Kidney glomerular epithelial cell (primary cell): Measurements from ENCODE around the gene TAOK2.
A peak's percentile ranks its signal among the peaks of the same experiment; 100 is the strongest.
"Not testable (repeated sequence)": the region's sequence is repeated elsewhere in the genome, so short reads cannot be mapped to it uniquely, and the experiment has no call there.

Experiments used
- DNase-seq: peaks from one replicate; lab custom pipeline; 2025; lab: John Stamatoyannopoulos, UW

Gene TAOK2

GRCh38 chr16:29973384-29974246, at the start of gene TAOK2:
Gene TAOK2 (plus strand): TSS chr16:29973868. CDS start chr16:29977773, 3,905 bp downstream.
- DNase-seq, result peak; percentile 94

- no peak for DNase-seq
Observed at GRCh38 chr16:29925105-29925756, 48.4 kb upstream of the TAOK2 start.

DNA sequence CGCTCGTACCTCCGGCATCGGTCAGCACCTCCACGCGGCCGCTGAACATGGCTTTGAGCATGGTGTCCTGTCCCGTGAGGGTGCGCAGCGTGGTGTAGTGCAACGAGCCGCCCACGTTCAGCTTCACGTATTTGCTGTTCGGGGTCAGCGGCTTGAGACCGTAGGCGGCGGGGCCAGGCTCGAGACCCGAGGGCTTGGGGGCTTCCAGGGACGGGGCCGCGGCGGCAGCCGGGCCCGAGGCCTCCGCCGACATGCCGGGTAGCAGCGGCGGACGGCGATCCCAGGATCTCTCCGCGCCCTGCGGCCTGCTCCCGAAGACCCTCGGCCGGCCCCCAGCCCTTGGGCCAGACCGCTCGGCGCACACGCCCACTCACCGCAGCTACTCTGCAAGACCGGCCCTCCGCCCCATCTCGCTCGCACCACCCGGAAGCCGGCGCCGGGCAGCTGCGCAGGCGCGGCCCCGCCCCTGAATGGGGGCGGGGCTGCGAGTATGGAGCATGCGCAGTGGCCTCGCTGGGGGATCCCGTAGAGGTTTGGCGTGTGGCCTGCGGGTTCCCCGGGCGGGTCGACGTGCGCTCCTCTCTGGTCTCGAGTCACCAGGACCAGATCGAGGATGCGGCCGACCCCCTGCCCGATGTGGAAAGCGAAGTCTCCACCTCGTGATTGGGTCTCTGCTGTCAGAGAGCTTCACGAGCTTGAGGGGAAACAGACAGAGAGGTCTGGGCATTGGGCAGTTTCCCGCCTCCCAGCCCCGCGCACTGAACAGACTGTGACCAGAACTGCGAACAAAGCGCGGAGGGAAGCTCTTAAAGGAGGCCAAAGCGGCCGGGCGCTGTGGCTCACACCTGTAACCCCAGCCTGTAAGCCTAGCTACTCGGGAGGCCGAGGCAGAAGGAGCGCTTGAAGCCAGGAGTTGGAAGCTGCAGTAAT, 47.6 kb upstream of the TAOK2 start, which contains the start of gene KCTD13:
Gene KCTD13 (minus strand): TSS at position 446 of the 930 bp plus-strand sequence. CDS start 193 bp downstream, at position 253.
- peak; percentile 61 for DNase-seq

- no peak for DNase-seq
Observed at GRCh38 chr16:29926711-29927052, 47.0 kb upstream of the TAOK2 start.

DNA sequence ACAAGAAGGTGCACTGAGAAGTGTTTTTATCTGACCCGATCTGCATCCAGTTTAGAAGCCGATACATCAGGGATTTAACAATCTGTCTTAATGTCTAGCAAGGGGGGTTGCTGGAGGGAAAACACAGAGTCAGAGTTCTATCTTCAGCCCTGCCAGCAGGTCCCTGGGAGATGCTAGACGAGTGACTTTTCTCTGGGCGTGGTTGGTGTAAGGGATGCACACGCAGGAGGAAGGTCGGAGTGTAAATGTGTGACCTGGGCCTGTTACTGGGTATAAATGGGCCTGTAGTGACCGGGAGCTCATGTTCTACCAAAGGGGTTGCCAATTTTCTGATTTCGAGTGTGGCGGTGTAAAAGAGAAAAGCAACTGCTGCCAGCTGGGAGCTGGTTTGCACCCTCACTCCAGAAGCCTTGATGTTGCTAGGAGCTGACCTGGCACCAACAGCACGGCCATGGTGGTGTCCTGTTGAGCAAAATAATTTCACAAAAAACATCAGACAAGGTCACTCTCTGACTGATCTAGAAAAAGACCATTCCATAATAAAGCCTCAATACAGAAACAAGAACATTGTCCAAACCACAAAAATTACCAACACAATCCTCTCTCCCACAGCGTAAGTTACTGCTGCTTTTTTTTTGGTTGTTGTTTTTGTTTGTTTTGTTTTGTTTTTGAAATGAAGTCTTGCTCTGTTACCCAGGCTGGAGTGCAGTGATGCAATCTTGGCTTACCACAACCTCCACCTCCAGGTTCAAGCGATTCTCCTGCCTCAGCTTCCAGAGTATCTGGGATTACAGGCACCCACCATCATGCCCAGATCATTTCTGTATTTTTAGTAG, 46.4 kb upstream of the TAOK2 start:
- no peak for DNase-seq

GRCh38 chr16:29931750-29932149, 41.9 kb upstream of the TAOK2 start:
- not testable (repeated sequence) for DNase-seq

DNA sequence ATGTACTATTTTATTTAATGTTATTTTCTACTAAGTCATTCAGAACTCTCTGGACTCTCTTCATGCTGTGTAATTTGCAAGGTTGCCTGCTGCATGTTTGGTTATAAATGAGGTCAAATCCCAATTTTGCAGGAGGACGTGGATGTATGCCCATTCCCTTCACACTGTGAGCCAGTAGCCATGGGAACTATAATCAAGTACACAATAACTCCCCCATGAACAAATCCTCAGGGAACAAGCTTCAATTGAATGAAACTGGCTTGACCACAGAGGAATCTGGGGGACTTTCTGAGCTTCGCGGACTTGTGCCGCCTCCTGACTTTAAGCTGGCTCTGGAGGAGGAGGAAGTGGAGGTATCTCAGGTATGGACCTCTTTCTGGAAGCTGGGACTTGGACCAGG, 33.0 kb upstream of the TAOK2 start:
- no peak for DNase-seq

DNA sequence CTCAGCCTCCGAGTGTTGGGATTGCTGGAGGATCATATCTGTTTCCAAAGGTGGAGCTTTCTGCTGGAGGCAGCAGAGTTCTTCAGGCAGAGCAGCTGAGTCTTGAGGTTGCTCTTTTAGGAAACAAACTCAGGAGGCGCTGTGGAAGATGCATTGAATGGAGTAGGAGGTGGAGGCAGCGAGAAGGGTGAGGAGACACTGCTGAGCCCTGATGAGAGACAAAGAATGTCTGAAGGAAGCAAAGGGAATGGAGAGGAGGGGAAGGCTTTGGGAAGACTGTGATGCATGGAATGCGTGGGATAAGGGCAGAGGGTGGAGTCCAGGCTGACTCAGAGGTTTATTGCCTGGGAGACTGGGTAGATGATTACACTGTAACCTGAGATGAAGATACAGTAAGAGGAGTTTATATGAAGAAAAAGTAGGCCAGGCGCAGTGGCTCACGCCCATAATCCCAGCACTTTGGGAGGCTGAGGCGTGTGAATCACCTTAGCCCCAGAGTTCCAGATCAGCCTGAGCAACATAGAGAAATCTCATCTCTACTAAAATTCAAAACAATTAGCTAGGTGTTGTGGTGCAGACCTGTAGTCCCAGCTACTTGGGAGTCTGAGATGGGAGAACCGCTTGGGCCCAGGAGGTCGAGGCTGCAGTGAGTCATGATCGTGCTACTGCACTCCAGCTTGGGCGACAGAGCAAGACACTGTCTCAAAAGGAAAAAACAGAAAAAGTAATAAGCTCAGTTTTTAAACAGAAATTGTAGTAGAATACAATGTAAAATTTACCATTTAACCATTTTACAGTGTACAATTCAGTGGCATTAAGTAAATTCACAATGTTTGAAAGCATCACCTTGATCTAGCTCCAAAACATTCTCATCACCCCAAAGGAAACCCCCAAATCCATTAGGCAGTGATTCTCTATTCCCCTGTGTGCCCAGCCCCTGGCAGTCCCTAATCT, 29.5 kb upstream of the TAOK2 start:
- peak; percentile 100 for DNase-seq

- DNase-seq, result no peak
Observed at GRCh38 chr16:29947897-29948296, 25.8 kb upstream of the TAOK2 start.

- DNase-seq, result no peak
Observed at GRCh38 chr16:29950806-29951461, 22.7 kb upstream of the TAOK2 start.

GRCh38 chr16:29951625-29952365, 21.9 kb upstream of the TAOK2 start:
- DNase-seq, result no peak

DNA sequence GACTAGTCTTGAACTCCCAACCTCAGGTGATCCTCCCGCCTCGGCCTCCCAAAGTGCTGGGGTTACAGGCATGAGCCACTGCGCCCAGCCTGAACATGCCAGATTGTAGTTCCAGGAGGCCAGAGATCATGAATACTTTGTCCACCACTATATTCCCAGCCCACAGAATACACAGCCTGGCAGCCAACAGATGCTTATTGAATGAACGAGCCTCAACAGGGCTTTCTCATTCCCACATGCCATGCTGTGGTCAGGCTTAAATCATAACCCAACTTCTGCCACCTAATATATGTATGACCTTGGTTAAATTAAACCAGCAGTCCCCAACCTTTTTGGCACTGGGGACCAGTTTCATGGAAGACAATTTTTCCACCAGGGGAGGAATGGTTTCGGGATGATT, 14.9 kb upstream of the TAOK2 start:
- DNase-seq, result no peak

DNA sequence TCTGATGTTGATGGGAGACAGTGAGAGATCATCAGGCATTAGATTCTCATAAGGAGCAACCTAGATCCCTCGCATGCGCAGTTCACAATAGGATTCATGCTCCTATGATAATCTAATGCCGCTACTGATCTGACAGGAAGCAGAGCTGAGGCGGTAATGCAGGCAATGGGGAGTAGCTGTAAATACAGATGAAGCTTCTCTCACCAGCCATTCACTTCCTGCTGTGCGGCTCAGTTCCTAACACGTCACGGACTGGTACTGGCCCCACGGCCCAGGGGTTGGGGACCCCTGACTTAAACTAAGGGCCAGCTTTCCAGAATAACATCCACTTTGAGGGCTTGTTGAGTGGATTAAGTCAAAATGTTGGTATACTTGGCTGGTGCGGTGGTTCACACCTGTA, 14.4 kb upstream of the TAOK2 start:
- no peak for DNase-seq

DNA sequence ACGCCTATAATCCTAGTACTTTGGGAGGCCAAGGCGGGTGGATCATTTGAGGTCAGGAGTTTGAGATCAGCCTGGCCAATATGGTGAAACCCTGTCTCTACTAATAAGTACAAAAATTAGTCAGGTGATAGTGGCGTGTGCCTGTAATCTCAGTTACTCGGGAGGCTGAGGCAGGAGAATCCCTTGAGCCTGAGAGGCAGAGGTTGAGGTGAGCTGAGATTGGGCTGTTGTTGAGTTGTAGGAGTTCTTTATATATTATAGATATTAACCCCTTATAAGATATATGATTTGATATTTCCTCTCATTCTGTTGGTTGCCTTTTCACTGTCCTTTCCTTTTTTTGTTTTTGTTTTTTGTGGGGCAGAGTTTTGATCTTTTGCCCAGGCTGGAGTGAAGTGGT, 13.8 kb upstream of the TAOK2 start:
- DNase-seq, result not testable (repeated sequence)

- DNase-seq, result no peak
Observed at GRCh38 chr16:29961127-29961478, 12.6 kb upstream of the TAOK2 start.

GRCh38 chr16:29961479-29962343, 12.0 kb upstream of the TAOK2 start, which contains the start of gene TMEM219:
Gene TMEM219 (plus strand): TSS chr16:29962079. CDS start chr16:29963144, 1,065 bp downstream.
- peak; percentile 81 for DNase-seq

- DNase-seq, result no peak
Observed at GRCh38 chr16:29962344-29962994, 11.2 kb upstream of the TAOK2 start.
